ENCODE measurements around the gene SLC19A1. TPM values are rescaled to one million over a fixed set of nuclear protein-coding genes. Genes with fewer than 3 reads are reported as not detected.
"Not testable (repeated sequence)": the region's sequence is repeated elsewhere in the genome, so short reads cannot be mapped to it uniquely, and the experiment has no call there.

Gene SLC19A1
- polyA plus RNA-seq, 1 donor, result 67.0 TPM

- no peak for DNase-seq
Observed at GRCh38 chr21:45577801-45578175, 35.5 kb upstream of the SLC19A1 start.

GRCh38 chr21:45576838-45577737 is 34.8 kb upstream of the SLC19A1 start:
- DNase-seq, result no peak

GRCh38 chr21:45575993-45576837 is 34.0 kb upstream of the SLC19A1 start:
- DNase-seq, result no peak

- no peak for DNase-seq
Observed at GRCh38 chr21:45575304-45575992, 33.2 kb upstream of the SLC19A1 start.

- DNase-seq, result no peak
Observed at GRCh38 chr21:45574691-45575090, 32.5 kb upstream of the SLC19A1 start.

- DNase-seq, result no peak
Observed at GRCh38 chr21:45574081-45574501, 31.9 kb upstream of the SLC19A1 start.

GRCh38 chr21:45573452-45574035 is 31.3 kb upstream of the SLC19A1 start:
- DNase-seq, result no peak

GRCh38 chr21:45572783-45573451 is 30.7 kb upstream of the SLC19A1 start:
- no peak for DNase-seq

- DNase-seq, result no peak
Observed at GRCh38 chr21:45572231-45572630, 30.0 kb upstream of the SLC19A1 start.

GRCh38 chr21:45571641-45572040 is 29.4 kb upstream of the SLC19A1 start:
- no peak for DNase-seq

GRCh38 chr21:45570826-45571601 is 28.8 kb upstream of the SLC19A1 start:
- DNase-seq, result no peak

- DNase-seq, result no peak
Observed at GRCh38 chr21:45570071-45570470, 27.8 kb upstream of the SLC19A1 start.

- no peak for DNase-seq
Observed at GRCh38 chr21:45568383-45568782, 26.1 kb upstream of the SLC19A1 start.

GRCh38 chr21:45564137-45564536 is 21.9 kb upstream of the SLC19A1 start:
- not testable (repeated sequence) for DNase-seq

- no peak for DNase-seq
Observed at GRCh38 chr21:45562965-45563364, 20.7 kb upstream of the SLC19A1 start.

GRCh38 chr21:45562402-45562801 is 20.2 kb upstream of the SLC19A1 start:
- no peak for DNase-seq

GRCh38 chr21:45561241-45561640 is 19.0 kb upstream of the SLC19A1 start:
- DNase-seq, result not testable (repeated sequence)

- no peak for DNase-seq
Observed at GRCh38 chr21:45560106-45561021, 18.1 kb upstream of the SLC19A1 start.

All from left kidney (tissue), 2 donors.